NCI-H748 treated with DMSO at 0.1 percent for 48 hours (cell line): ENCODE data around the gene CCDC116.
"Not testable (repeated sequence)": the region's sequence is repeated elsewhere in the genome, so short reads cannot be mapped to it uniquely, and the experiment has no call there.

Experiments
- DNase-seq: peaks from one replicate; lab custom pipeline; 2025; lab: John Stamatoyannopoulos, UW

CCDC116 gene

DNA sequence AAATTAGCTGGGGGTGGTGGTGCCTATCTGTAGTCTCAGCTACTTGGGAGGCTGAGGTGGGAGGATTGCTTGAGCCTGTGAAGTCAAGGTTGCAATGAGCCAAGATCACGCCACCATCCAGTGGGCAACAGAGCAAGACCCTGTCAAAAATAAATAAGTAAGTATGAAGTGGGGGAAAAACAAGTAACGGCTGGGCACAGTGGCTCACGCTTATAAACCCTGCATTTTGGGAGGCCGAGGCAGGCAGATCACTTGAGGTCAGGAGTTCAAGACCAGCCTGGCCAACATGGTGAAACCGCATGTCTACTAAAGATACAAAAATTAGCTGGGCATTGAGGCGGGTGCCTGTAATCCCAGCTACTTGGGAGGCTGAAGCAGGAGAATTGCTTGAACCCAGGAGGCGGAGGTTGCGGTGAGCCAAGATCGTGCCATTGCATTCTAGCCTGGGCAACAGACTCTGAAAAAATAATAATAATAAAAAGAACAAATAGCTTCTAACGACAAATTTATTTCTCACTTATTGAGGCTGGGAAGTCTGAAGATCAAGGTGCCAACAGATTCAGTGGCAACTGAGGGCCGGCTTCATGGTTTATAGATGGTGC, 22.9 kb upstream of the CCDC116 start:
- DNase-seq = not testable (repeated sequence)

DNA sequence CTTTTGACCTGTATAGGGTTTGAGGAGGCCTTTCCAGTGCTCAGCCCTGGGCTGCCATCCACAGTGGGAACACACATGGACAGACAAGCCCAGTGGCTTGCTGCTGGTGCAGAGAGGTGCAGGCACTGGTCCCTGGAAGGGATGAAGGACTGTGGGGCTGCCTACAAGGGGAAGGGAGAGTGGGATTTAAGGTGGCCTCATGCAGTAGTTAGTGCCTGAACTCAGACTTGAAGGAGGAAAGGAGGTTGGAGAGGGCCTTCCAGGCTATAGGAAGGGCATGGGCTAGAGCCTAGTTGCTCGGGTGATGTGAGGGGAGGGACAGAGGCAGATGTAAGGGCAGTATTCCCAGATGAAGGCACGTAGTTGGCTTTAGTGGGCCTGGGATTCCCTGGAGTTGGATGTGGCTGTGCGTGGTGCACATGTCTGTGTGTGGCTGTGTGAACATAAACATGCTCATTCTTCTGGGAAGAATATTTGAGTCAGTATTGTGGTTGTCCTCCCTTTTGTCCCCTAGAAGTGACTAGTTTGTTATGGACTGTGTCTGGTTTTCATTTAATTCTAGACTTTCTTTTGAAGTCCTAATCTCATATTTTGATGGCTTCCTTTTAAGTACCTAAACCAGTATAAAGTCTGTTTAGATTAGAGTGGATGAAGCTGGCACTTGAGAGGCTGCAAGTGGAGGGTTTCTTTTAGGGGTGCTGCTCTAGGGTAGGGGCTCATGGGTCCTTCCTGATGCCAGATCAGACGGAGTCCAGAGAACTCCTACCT, 21.2 kb upstream of the CCDC116 start:
- no peak for DNase-seq

DNA sequence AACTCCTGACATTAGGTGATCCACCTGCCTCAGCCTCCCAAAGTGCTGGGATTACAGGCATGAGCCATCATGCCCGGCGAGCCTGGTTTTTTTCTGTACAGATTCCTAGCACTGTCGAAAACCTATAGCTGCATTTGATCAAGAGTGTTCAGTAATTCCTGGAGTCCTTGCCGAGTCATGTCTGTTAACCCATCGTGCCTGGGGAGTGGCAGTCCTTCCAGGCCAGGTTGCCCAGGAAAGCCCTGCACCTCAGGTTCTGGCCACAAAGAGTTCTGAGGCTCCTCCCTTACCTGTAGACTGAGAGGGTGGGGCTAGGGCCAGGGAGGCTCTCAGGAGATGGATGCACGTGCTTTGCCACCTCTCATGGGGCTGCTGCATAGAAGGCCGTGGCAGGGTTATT, 19.7 kb upstream of the CCDC116 start:
- no peak for DNase-seq

DNA sequence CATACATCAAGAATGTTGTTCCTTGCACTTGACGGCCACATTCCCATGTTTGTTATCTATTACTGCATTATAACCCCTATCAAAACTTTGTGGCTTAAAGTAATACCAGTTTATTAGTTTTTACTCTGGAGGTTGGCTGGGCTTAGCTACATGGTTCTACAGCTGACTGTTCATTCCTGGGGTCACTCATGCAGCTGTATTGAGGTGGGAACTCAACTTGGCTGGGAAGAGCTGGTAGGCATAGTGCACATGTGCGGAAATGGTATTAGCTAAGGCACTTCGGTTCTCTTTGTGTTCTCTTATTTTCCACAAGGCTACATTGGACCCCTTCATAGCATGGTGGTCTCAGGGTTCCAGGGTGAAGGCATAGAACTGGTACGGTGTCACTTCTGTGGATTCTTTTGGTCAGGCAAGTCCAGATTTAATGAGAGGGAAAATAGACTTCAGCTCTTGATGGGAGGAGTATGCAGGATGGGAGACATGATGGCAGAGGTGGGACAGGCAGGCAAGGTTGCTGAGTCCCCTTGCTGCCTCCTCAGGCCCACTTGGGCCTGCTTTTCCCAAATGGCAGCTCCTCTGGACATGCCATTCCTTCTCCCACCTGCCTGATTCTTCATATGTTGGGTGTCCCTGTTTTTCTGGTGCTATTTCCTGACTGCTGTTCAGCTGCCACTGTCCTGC, 18.9 kb upstream of the CCDC116 start:
- no peak for DNase-seq

DNA sequence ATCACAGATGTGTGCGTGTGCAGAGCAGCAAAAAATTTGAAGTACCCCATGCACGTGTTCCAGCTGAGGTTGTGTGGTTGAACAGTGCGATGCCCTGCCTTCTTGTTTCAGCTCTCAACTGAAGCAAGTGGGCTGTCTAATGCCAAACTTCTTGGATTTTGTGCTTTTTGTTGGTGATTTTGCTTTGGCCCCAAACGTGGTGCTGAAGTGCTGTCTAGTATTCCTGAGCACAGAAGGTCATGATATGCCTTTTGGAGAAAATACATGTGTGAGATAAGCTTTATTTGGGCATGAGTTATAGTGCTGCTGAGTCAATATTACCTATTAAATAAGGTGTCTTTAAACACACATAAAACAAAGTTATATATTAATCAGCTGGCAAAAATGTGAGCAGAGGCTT, 16.8 kb upstream of the CCDC116 start:
- DNase-seq = no peak

DNA sequence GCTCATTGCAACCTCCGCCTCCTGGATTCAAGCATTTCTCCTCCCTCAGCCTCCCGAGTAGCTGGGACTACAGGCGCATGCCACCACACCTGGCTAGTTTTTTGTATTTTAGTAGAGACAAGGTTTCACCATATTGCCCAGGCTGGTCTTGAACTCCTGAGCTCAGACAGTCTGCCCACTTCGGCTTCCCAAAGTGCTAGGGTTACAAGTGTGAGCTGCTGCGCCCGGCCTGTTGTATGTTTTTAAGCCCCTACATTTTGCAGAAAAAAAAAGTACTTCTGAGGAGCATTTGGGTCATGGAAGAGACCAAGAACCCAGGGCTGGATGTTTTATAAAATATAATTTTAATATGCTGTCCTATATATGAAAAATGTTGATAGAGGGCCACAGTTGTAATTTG, 15.2 kb upstream of the CCDC116 start:
- not testable (repeated sequence) for DNase-seq

DNA sequence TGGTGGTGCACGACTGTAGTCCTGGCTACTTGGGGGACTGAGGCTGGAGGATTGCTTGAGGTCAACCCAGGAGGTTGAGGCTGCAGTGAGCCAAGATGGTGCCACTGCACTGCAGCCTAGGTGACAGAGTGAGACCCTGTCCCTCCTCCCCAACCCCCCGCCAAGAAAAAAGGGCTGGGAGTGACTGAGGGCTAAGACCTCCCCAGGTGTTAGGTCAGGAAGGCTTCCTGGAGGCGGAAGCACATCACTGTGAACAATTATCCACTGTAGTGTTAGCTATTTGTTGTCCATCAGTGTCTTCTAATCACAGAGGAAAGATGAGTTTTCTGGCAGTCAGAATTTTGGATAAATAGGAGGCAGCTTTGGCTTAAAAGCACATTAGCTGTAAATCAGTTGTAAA, 11.5 kb upstream of the CCDC116 start:
- no peak for DNase-seq

DNA sequence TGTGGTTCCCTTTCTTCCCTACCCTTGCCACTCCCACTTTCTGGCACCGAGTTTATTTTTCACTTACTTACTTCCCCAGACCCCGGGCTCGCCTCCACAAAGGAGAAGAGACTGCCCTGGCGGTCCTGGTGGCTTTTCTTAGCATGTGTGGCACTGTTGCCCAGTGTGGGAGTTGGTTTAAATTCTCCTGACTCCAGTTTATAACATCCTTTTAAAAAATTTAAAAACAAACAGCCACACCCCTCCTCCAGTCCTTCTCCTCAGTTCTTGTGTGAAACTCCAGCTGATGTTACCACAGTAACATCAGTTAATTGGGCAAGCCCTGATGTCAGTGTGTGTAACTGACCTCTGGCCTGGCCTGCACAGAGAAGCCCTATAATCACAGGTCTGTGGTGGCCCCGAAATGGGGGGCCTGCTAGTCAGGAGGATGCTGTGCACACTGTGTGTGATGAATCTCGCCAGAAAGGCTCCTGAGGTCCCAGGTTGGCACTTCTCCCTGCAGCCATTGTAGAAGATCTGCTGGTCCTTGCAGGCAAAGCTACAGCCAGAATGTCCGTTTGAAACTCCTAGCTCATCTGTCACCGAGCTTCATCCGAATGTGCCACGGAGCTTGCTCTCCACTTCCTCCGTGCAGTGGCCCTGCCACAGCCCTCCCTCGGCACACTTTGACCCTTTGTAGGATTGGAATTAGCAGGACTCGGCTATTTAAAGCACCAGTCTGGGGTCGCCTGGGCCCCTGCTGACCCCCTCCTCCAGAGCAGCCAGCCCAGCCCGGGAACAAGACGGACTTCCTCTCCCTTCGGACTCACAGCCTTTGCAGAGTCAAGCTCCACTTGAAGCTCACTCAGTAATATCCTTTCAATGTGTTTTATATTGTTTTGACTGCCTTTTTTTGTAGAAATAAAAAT, 10.3 kb upstream of the CCDC116 start:
- no peak for DNase-seq

DNA sequence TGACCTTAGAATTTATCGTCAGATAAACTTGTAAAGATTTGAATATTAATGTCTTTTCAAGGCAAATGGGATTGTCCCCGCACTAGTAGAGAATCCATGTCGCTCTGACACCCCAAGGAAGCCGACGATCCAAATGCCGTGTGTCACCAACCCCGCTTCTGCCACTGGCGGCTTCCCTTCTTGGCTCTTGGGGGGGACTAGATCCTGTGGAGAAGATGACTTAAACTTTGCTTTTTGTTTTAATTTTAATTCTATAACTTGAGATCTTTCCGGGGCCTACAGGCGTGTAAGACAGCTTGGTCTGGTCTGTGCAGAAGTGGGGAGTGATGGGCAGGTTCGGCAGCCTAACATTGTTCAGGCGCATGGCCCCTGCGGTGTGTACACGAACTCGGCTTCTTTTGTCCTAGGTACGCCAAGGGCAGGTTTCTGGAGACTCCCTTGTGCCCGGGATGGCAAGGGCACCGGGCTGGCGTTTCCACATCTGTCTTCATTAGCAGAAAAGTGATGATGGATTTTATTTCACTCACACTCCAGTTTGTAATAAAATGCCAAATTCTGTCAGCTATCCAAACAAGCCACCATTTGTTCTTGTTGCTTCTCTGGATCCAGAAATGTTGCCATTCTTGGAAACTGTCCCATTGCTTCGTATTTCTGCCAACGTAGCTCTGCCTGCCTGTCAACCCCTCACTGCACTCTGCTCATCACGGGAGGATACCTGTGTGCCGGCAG, 9.5 kb upstream of the CCDC116 start:
- no peak for DNase-seq

DNA sequence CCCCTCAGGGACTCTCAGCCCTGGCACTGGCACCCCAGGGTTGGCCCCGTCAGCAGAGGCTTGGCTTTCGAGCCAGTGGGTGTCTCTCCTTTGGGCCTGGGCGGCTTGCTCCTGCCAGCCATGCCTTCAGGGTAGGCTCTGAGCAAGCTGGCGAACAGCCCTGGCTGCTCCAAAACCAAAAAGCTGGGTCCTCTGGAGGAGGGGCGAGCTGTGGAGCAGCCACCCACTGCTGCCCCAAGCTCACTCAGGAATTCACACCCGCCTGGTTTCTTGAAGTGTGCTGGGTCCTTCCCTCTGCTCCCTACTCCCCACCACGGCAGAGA, 9.0 kb upstream of the CCDC116 start:
- DNase-seq = no peak

DNA sequence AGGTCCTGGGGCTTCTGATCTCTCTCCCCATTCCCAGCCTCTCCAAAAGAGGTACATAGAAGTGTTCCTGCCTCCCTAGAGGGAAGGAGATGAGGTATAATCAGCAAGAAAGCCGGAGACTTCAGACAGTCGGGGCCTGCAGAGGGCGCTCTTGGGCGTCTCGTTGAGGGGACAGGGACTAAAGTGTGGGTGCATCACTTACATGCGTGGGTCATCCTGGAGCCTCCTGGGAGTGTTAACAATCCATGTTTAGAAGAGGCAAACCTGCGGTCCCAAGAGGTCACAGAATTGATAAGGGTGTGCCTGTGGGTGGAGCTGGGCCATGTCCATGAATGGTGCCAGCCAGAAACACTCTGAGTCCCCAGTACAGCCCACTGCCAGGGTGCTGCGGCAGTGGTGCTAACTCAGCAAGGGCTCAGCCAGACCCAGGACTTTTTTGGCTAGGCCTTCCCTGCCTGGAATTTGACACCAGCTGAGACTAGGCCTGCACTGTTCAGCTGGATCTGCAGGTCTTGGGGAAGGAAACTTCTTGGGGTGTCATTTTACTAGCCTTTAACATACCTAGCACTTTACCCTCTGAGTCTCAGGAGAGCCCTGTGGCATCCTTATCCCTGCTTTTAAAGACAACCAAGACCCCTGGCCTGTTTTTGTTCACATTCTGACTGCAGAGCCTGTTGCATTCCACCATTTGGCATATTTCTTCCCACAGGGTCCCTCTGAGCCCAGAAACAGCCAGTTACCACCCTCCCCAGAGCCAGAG, 8.3 kb upstream of the CCDC116 start:
- DNase-seq = no peak

DNA sequence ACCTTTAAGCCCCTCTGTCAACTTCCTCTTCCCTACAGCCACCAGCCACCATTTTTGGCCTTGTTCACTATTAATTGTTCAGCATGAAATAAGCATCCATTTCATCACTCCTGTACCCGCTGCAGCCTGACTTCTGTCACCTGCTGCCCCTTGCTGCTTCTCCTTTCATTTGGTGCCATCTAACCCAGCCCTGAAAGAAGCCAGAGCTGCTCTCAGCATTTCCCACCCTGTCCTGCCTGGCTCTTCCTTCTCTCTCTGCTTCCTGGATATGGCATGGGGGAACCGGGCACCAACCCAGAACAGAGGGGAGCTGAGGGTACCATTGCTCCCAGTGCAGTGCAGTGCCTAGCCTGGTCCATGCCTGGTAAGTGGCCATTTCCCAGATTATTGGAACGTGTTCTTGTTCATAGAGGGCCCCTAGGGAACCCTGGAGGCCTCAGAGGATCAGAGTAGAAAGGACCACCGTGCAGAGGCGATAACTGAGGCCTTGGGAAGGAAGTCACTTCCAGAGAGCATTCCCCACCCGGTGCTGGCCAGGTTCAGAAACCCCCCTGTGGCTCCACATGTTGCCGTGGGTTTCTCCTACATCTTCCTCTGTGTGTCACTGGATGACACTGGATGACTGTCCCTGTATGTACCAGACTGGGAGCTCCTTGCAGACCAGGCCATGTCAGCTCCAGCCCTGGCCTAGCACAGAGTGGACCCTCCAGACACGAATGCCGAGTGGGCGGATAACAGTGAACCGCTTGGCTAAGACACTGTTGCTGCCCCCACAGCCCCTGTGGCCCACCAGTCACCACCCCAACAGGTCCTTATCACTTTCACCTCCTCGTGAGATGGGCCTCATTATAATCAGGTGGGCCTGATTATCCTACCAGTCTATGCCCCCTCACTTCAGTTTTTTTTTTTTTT, 7.4 kb upstream of the CCDC116 start:
- no peak for DNase-seq

DNA sequence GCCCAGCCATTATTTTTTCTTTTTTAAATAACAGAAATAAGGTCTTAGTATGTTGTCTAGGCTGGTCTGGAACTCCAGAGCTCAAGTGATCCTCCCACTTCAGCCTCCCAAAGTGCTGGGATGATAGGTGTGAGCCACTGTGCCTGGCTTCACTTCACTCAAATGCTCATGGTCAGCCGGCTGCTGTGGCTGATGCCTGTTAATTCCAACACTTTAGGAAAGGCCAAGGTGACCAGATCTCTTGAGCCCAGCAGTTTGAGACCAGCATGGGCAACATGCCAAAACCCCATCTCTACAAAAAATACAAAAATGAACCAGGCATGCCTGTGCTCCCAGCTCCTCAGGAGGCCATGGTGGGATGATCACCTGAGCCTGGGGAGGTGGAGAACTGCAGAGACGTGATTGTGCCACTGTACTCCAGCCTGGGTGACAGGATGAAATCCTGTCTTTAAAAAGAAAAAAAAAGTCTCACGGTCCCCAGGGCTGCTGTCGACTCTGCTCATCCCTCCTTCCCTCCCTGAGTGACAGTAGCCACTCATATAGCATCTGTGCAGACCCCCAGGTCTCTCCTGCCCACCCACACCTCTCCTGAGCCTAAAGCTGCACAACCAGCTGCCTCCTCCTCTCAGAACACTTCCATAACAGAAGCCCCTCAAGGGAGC, 6.4 kb upstream of the CCDC116 start:
- DNase-seq = no peak

DNA sequence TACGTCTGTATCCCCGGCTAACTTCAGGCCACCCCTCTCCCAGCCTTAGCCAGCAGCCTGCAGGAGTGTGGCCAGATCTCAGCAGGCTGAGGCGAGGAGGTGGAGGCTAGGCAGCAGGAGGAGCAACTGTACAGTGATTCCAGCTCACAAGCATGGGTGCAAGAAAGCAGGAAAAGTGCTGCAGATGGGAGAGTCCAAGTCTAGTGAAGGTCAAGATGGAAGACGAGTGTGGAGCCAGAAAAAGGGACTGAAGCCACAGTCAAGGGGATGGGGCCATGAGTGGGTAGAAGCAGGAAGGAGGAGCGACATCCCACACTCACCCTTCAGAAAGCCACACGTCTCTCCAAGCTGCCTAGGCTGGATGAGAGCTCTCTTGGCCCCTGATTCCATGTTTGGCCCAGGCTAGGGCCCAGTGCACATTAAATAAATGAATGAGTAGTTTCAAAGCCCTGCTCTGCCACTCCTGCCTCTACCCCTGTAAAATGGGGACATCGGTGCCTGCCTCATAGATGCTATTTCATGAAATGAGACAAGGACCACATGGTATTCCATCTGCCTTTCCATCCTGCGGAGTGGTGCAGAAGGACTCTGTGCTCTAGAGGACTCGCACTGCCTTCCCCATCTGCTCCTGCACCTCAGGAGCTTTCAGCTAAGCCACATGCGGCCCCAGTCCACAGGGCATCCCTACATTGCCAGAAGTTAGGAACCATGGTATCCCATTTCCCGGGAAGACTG, 5.7 kb upstream of the CCDC116 start:
- no peak for DNase-seq

DNA sequence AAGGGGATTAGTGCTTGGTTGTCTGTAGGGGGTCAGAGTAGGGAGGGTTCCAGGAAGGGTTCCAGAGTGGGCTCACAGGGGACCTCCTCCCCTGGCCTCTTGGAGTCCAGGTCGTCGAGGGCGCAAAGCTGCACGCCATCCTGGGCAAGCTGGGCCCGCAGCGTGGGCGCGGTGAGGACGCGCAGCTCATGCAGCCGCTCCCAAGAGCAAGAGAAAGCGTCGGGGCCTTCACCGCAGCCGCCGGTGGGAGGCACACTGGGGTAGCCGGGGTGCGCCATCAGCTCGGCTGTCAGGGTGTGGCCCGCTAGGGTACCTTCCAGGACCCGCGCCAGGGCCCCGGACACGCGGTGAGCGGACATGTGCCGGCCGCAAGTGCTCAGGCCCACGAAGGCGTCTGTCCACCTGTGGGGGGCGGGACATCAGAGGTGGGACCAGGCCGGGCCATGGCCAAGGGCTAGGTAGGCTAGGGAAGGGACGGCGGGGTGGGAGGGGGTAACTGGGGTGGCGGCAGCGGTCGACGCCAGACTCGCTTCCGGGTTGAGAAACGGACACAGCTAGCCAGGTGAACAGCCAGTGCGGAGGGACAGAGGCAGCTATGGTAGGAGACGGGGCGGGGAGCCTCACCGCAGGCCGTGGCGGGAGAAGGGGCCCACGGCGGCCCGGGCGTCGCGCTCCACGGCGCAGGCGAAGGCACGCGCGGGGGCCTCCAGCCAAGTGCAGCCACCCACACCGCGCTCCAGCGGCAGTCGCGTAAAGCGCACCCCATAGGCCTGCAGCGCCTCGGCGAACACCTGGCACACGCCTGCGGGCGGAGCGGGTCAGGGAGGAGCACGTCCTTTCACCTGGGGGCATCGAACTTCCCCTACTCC, 3.9 kb upstream of the CCDC116 start:
- DNase-seq = no peak

DNA sequence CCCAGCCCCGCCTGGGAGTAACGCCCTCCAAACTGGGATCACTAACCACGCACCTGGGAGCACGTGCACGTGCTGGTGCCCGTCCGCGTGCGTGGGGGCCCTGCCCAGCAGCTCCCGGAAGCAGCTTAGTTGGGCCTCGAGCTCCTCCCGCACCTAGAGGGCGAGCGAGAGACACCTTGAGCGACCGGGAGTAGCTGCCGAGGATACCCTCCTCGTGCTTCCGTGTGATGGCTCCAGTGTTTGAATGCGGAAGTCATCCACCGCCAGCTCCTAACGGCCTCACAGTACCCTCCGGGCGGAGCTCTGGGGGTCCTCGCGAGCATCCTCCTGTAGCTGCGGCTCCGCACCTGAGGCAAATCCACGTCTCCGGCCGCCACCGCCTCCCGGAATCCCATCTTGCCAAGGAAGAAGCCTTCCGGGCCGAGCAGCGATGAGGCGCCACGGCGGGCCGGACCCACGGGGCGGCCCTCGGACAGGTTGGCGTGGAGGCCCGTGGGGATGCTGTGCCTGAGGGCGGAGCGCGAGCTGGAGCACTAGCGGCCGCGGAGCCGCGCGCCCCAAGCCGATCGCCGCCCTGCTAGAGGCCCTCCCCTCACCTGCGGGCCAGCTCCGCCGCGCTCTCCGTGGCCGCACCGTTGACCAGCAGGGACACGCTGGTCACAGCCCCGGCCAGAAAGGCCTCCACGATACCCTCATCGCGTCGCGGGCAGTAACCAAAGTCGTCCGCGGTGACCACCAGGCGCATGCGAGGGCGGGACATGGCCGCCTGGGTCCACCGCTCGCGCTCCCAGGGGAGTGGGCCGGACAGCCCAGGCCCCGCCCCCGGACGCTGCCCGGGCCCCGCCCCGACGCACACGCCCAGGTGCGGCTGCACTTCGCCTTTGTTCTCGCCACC, 3.1 kb upstream of the CCDC116 start, which contains the start of gene YDJC:
Gene YDJC (minus strand): TSS at position 768 of the 895 bp plus-strand sequence. CDS start 8 bp downstream, at position 760.
- DNase-seq = peak; percentile 75
